ENCODE data around the gene DCTD.

GRCh38 chr4:182918791-182919302 lies 1.7 kb upstream of the DCTD start:
- TF ChIP-seq EZH2phosphoT487 (IDR thresholded peaks at IDR 0.05; ENCODE audit: insufficient read depth, low read depth): no peak
- TF ChIP-seq EZH2 (IDR thresholded peaks at IDR 0.05; ENCODE audit: insufficient read depth, poor library complexity, severe bottlenecking): no peak
